HCT116 (cell line): ENCODE data around the gene ST14. TPM values are rescaled to one million over a fixed set of nuclear protein-coding genes. Genes with fewer than 3 reads are reported as not detected.
A peak's percentile ranks its signal among the peaks of the same experiment; 100 is the strongest.

Experiments
- ATAC-seq: fragments of 200-7000 bp; cut with Tn5 transposase; 2 replicates; pipeline ENCODE4 v1.9.1; 2020; ENCODE audit warnings: mild to moderate bottlenecking, moderate library complexity
- BruUV-seq: library from RNA; stranded (reverse); fragments of 400-500 nt; replicated peaks from 2 replicates; lab custom pipeline; 2021; lab: Mats Ljungman, UMichigan
- CTCF ChIA-PET: fragments of 300-600 bp; sonication (Branson Sonifier 250); formaldehyde crosslinking; loops from one replicate; lab custom pipeline; 2021; ENCODE audit warnings: antibody characterized with exemption; lab: Charles Lee
- POLR2A ChIA-PET: fragments of 300-600, 350-600 bp; sonication (Branson Sonifier 250); formaldehyde crosslinking; loops from one replicate; lab custom pipeline; 2021; ENCODE audit warnings: antibody characterized with exemption; lab: Charles Lee
- RAD21 ChIA-PET, 2 experiments: fragments of 300-600 bp; sonication (Branson Sonifier 250); formaldehyde crosslinking; loops; one replicate each; lab custom pipeline; 2023; ENCODE audit warnings: low total read pairs in 2 of 2; ENCODE audit not compliant: uncharacterized antibody in 2 of 2, unreplicated experiment in 2 of 2, low non-redundant PET in 1 of 2; lab: Charles Lee
- DNase-seq: peaks from one replicate; pipeline ENCODE4 v3.0.0-alpha.2; 2010; ENCODE audit warnings: low read depth, low spot score
- H2AFZ ChIP-seq: fragments of 200-600 bp; shearing (Covaris generic), sonication (generic); 2 replicates; pipeline ENCODE4 v1.6.1; 2017; ENCODE audit warnings: low read depth, mixed run types, mixed read lengths, antibody characterized with exemption, low read length; ENCODE audit not compliant: poor library complexity, severe bottlenecking
- H3K27ac ChIP-seq: 2 replicates; pipeline ENCODE4 v1.5.1; 2012; ENCODE audit warnings: low read depth, low read length
- H3K27me3 ChIP-seq: fragments of 200-600 bp; sonication (generic); 2 replicates; pipeline ENCODE4 v1.6.1; 2016; ENCODE audit warnings: mixed run types, low read length, mixed read lengths; ENCODE audit not compliant: insufficient read depth
- H3K36me3 ChIP-seq, 2 experiments: fragments of 200-500 bp in 1 of 2; fragments of 200-600 bp in 1 of 2; sonication (Bioruptor generic) in 1 of 2; sonication (generic) in 1 of 2; 2 replicates each; pipeline versions ENCODE4 v1.5.1 to v1.6.1; 2014 to 2016; ENCODE audit warnings: low read length in 2 of 2, inconsistent platforms in 1 of 2, mixed read lengths in 1 of 2, mixed run types in 1 of 2; ENCODE audit not compliant: insufficient read depth in 2 of 2, control insufficient read depth in 1 of 2
- H3K4me1 ChIP-seq, 2 experiments: fragments of 200-600 bp in 1 of 2; sonication (generic) in 1 of 2; 2 replicates each; pipeline versions ENCODE4 v1.5.1 to v1.6.1; 2012 to 2017; ENCODE audit warnings: low read length in 2 of 2, inconsistent platforms in 1 of 2, mild to moderate bottlenecking in 1 of 2, mixed read lengths in 1 of 2, mixed run types in 1 of 2, moderate library complexity in 1 of 2; ENCODE audit not compliant: insufficient read depth in 2 of 2, control insufficient read depth in 1 of 2
- H3K4me2 ChIP-seq: fragments of 200-600 bp; sonication (generic); 2 replicates; pipeline ENCODE4 v1.6.1; 2017; ENCODE audit warnings: mixed run types, low read length, mixed read lengths
- H3K4me3 ChIP-seq, 2 experiments: fragments of 200-600 bp in 1 of 2; sonication (generic) in 1 of 2; replicated peaks in 1 of 2; 2 replicates each; pipeline ENCODE4 v1.5.1; 2011 to 2016; ENCODE audit warnings: low read length in 2 of 2, control low read depth in 1 of 2, low read depth in 1 of 2, mild to moderate bottlenecking in 1 of 2, mixed read lengths in 1 of 2, mixed run types in 1 of 2
- H3K79me2 ChIP-seq: fragments of 200-600 bp; sonication (generic); 2 replicates; pipeline ENCODE4 v1.6.1; 2017; ENCODE audit warnings: mild to moderate bottlenecking, mixed run types, low read length, moderate library complexity, mixed read lengths; ENCODE audit not compliant: insufficient read depth
- H3K9ac ChIP-seq: fragments of 200-600 bp; sonication (generic); 2 replicates; pipeline ENCODE4 v1.6.1; 2016; ENCODE audit warnings: low read length, mixed read lengths
- H3K9me2 ChIP-seq: fragments of 200-600 bp; sonication (generic), shearing (Covaris generic); 2 replicates; pipeline ENCODE4 v1.6.1; 2017; ENCODE audit warnings: mixed run types, mild to moderate bottlenecking, moderate library complexity; ENCODE audit not compliant: insufficient read depth
- H3K9me3 ChIP-seq, 2 experiments: fragments of 200-500 bp in 1 of 2; fragments of 200-600 bp in 1 of 2; sonication (Bioruptor generic) in 1 of 2; sonication (generic) in 1 of 2; 2 replicates each; pipeline ENCODE4 v1.6.1; 2014 to 2017; ENCODE audit warnings: low read length in 2 of 2, mixed read lengths in 2 of 2, inconsistent platforms in 1 of 2, low read depth in 1 of 2, mild to moderate bottlenecking in 1 of 2, mixed run types in 1 of 2, moderate library complexity in 1 of 2; ENCODE audit not compliant: control insufficient read depth in 1 of 2, insufficient read depth in 1 of 2
- H4K20me1 ChIP-seq: fragments of 200-600 bp; sonication (generic), shearing (Covaris generic); 2 replicates; pipeline ENCODE4 v1.6.1; 2017; ENCODE audit warnings: mixed run types, mild to moderate bottlenecking, moderate library complexity; ENCODE audit not compliant: insufficient read depth
- CEBPB ChIP-seq: IDR thresholded peaks from 2 replicates; pipeline ENCODE4 v1.6.1; 2012; ENCODE audit warnings: low read depth
- CTCF ChIP-seq, 3 experiments: fragments of 200-600 bp in 1 of 3; sonication (generic) in 1 of 3; IDR thresholded peaks in 2 of 3; conservative IDR thresholded peaks in 1 of 3; 2 replicates each; pipeline ENCODE4 v1.5.1; 2012 to 2017; ENCODE audit warnings: low read depth in 2 of 3, low read length in 2 of 3, antibody characterized with exemption in 1 of 3, borderline replicate concordance in 1 of 3, control low read depth in 1 of 3, mild to moderate bottlenecking in 1 of 3, mixed read lengths in 1 of 3, mixed run types in 1 of 3, moderate library complexity in 1 of 3; ENCODE audit not compliant: insufficient read depth in 1 of 3
- ELF1 ChIP-seq: IDR thresholded peaks from 2 replicates; pipeline ENCODE4 v1.6.1; 2012; ENCODE audit warnings: low read depth, borderline replicate concordance
- JUND ChIP-seq: IDR thresholded peaks from 2 replicates; pipeline ENCODE4 v1.6.1; 2012
- MAX ChIP-seq: IDR thresholded peaks from 2 replicates; pipeline ENCODE4 v1.6.1; 2012
- POLR2AphosphoS5 ChIP-seq: IDR thresholded peaks from 2 replicates; pipeline ENCODE4 v1.6.1; 2011; ENCODE audit warnings: mild to moderate bottlenecking, low read depth, low read length, moderate library complexity
- RAD21 ChIP-seq: IDR thresholded peaks from 2 replicates; pipeline ENCODE4 v1.6.1; 2012; ENCODE audit warnings: low read depth, mild to moderate bottlenecking
- REST ChIP-seq: IDR thresholded peaks from 2 replicates; pipeline ENCODE4 v1.6.1; 2012; ENCODE audit warnings: low read depth
- TCF7L2 ChIP-seq: IDR thresholded peaks from 2 replicates; pipeline ENCODE4 v1.7.0; 2011; ENCODE audit warnings: borderline replicate concordance, inconsistent platforms; ENCODE audit not compliant: insufficient read depth, insufficient read length; ENCODE audit errors: extremely low read depth
- ZFX ChIP-seq: fragments of 450-650 bp; IDR thresholded peaks from 2 replicates; pipeline ENCODE4 v1.6.1; 2017
- ZNF274 ChIP-seq: fragments of 200-500 bp; sonication (Bioruptor generic); IDR thresholded peaks from 2 replicates; pipeline ENCODE4 v1.6.1; 2014; ENCODE audit warnings: mild to moderate bottlenecking, low read depth, low read length, inconsistent platforms
- intact Hi-C: fragments of 100-400 bp; cut with micrococcal nuclease; formaldehyde crosslinking; loops from 2 replicates; pipeline ENCODE4 v1.10.0; 2022
- total RNA-seq: library from RNA; stranded (reverse); gene quantifications from one replicate; pipeline ENCODE4 v1.2.1, GENCODE V29; 2021; ENCODE audit not compliant: unreplicated experiment

The ST14 gene
- total RNA-seq, 1 experiment from 2014 or later: 107 TPM

DNA sequence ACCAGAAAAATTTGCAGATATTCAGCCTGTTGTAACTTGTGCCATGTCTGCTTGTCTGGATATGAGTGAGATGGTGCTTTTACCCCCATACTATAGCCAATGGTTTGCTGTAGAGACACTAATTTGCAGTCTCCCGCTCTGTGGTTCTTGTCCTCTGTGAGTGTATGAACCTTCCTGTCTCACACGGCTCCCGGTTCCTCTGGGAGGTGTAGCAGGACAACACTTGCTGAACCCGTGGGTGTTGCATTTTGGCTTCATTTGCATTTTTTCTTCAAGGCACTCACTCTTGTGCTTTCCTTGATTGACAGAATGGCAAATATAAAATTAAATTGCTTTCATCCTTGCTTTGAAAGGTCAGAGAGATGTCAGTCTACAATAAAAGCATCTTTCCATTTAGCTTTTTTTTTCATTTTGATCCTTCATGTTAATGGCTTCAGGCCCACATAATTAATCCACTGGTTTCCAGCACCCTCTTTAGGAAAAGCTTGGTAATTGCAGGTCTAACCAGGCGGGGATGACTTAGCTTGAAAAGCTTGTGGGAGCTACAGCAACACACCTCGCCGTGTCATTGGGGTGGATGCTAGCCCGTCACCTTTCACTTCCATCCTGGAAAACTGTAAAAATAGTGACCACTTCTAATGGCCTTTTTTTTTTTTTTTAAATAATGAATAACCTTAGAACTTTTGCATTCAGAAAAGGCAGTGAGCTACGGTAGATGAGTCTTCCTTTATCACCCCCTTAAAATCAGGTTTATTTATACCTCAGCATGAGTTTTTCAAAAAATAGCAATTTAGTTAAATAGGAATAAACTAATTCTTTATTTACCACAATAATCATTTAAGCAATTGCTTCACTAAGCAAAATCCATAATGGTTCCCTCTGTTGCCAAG, 27.4 kb upstream of the ST14 start:
- ChIA-PET CTCF (interaction anchor here (0.7 to 4.7 kb wide), 26 partner anchors 8 to 365 kb away, joined by 3 to 98 read pairs (median 4); partner anchors contain the start of gene PRDM10), POLR2A (interaction anchor here (1.3 kb wide), 2 partner anchors 140 to 238 kb away, joined by 3 to 5 read pairs; no protein-coding TSS in a partner anchor), RAD21 (interaction anchor here (0.6 to 1.8 kb wide), 12 partner anchors 14 to 346 kb away, joined by 3 to 10 read pairs (median 5); no protein-coding TSS in a partner anchor)
- H3K4me1 ChIP-seq: no peaks in the 10 kb centered on the region
- no TSS peak for BruUV-seq
- H3K9ac ChIP-seq: no peak overlapping the region
- peaks cover 41 to 42% of the 10 kb centered on the region in 2 experiments; a peak in 3 of 4 replicates for H3K36me3 ChIP-seq
- H2AFZ ChIP-seq: no peak overlapping the region
- no peaks in the 10 kb centered on the region for H3K27me3 ChIP-seq
- H3K27ac ChIP-seq: no peak overlapping the region
- DNase-seq (peak; percentile 53), ATAC-seq (peak; percentile 83)
- no peak overlapping the region for H3K4me2 ChIP-seq
- no peaks in the 10 kb centered on the region for H3K79me2 ChIP-seq
- H4K20me1 ChIP-seq: no peaks in the 10 kb centered on the region
- no peak overlapping the region for H3K4me3 ChIP-seq
- intact Hi-C loops: loop anchor here (1.0 to 5.0 kb wide), 4 partner anchors 140 to 365 kb away; no protein-coding TSS in a partner anchor
- no peaks in the 10 kb centered on the region for H3K9me2 ChIP-seq
- peak; percentile 77 to 83 (median 82) for TF ChIP-seq CTCF (IDR thresholded peaks at IDR 0.05 in 2 of 3, conservative IDR thresholded peaks at IDR 0.05 in 1 of 3; ENCODE audit: borderline replicate concordance in 1 of 3, insufficient read depth in 1 of 3, low read depth in 2 of 3, low read length in 2 of 3)
- TF ChIP-seq ZFX: no peak
- TF ChIP-seq RAD21: peak; percentile 93
- TF ChIP-seq, all 23 proteins: peak for 2
- no peaks in the 10 kb centered on the region for H3K9me3 ChIP-seq

GRCh38 chr11:130133716-130134115, 25.9 kb upstream of the ST14 start:
- no peak overlapping the region for H3K9ac ChIP-seq
- intact Hi-C loops: loop anchor here (5.0 kb wide), 2 partner anchors 346 to 366 kb away; no protein-coding TSS in a partner anchor
- POLR2A ChIA-PET: no interaction called here
- no peaks in the 10 kb centered on the region for H3K9me3 ChIP-seq
- H2AFZ ChIP-seq: no peak overlapping the region
- no peak for DNase-seq
- RAD21 ChIA-PET: no interaction called here
- no peaks in the 10 kb centered on the region for H4K20me1 ChIP-seq
- no peak for ATAC-seq
- H3K4me2 ChIP-seq: no peak overlapping the region
- no peaks in the 10 kb centered on the region for H3K79me2 ChIP-seq
- H3K36me3 ChIP-seq: peaks cover 30 to 39% of the 10 kb centered on the region in 2 experiments; a peak in 3 of 4 replicates
- no peak overlapping the region for H3K4me3 ChIP-seq
- no peaks in the 10 kb centered on the region for H3K27me3 ChIP-seq
- H3K27ac ChIP-seq: no peak overlapping the region
- no peaks in the 10 kb centered on the region for H3K9me2 ChIP-seq
- CTCF ChIA-PET: interaction anchor here (1.9 kb wide), 1 partner anchor 252 kb away, joined by 24 read pairs; no protein-coding TSS in a partner anchor
- no peaks in the 10 kb centered on the region for H3K4me1 ChIP-seq
- BruUV-seq: no TSS peak
- TF ChIP-seq TCF7L2 (no peak), ELF1 (no peak), CEBPB (no peak), RAD21 (no peak), POLR2AphosphoS5 (no peak), MAX (no peak), JUND (no peak), REST (no peak), ZNF274 (no peak)
